ENCODE measurements around the gene WNT7A. TPM values are rescaled to one million over a fixed set of nuclear protein-coding genes. Genes with fewer than 3 reads are reported as not detected.

WNT7A gene
- total RNA-seq, 3 donors from 2014 or later, result not detected

DNA sequence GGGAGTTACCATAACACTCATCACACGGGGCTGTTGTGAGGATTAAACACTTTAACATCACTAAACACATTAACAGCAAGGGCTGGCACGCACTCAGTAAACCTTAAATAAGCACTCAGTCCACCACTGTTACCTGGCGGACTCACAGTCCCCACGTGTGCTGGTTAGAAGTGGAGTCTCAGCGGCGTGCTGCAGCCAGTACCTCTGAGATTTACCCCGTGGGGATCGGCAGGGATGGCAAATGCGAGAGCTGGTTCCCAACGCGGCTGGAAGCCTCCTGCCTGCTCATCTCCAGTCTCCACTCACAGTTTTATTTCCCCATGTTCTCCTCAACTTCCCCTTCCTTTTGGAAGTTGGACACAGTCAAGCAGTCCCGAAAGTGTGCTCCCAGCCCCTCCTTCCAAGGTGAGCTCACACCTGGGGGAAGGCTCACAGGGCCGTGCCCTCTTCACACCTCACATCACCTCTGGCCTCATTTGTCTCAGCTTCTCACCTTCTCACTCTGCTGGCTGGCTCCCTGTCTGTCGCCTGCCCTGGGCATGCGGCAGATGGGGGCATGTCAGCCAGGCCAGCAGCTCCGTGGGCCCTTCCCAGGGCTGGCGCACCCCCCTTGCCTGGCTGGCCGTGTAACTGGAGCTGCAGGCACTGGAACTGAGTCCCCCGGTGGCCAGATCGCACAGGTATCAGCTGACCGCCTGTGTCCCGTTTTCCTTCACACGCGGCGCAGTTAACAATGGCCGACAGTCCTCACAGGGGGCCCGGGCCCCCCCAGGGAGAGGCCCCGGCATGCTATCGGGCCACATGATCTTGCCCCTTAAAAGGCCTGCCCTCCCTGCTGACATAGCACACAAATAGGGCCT, 87.1 kb downstream of the WNT7A start:
- no peak overlapping the region for H3K27ac ChIP-seq

DNA sequence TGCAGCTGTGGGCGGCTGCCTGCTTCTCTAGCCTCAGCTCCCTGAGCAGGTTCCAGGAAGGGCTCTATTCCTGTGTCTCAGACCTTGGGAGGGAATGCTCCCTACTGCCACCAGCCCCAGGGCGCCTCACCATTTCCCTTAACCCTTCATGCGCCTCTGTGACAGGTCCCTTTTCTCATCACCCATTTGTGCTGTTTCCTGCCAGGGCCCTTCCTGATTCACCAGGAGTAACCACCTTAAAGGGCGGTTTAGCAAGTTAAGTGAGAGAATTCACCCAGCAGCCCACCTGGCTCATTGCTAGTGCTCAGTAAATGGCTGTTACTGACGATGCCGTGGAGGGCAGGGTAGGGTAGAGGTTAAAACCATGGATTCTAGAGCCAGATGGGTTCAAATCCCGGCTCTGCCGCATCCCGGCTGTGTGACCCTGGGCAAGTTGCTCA, 87.8 kb downstream of the WNT7A start:
- Histone ChIP-seq H3K9me3 (no peaks in the 10 kb centered on the region), H3K27me3 (peaks cover 0 to 36% of the 10 kb centered on the region in 2 donors), H3K4me3 (no peak overlapping the region), H3K27ac (no peak overlapping the region), H3K36me3 (no peaks in the 10 kb centered on the region), H3K4me1 (no peaks in the 10 kb centered on the region)
- TF ChIP-seq POLR2AphosphoS5 (IDR thresholded peaks at IDR 0.05) (no peak), POLR2A (IDR thresholded peaks at IDR 0.05) (no peak)
- TF ChIP-seq, protein P1, sequence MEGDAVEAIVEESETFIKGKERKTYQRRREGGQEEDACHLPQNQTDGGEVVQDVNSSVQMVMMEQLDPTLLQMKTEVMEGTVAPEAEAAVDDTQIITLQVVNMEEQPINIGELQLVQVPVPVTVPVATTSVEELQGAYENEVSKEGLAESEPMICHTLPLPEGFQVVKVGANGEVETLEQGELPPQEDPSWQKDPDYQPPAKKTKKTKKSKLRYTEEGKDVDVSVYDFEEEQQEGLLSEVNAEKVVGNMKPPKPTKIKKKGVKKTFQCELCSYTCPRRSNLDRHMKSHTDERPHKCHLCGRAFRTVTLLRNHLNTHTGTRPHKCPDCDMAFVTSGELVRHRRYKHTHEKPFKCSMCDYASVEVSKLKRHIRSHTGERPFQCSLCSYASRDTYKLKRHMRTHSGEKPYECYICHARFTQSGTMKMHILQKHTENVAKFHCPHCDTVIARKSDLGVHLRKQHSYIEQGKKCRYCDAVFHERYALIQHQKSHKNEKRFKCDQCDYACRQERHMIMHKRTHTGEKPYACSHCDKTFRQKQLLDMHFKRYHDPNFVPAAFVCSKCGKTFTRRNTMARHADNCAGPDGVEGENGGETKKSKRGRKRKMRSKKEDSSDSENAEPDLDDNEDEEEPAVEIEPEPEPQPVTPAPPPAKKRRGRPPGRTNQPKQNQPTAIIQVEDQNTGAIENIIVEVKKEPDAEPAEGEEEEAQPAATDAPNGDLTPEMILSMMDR (IDR thresholded peaks at IDR 0.05), result no peak
- intact Hi-C loops (cut with DNase I; ENCODE audit: low total_unique reads), result no loop called here
- DNase-seq (ENCODE audit: low spot score in 2 of 2), result no peak

More for the DNA sequence above, 87.1 kb downstream of the WNT7A start:
- no peak for DNase-seq (ENCODE audit: low spot score in 2 of 2)
- H3K4me3 ChIP-seq, result no peak overlapping the region
- intact Hi-C loops (cut with DNase I; ENCODE audit: low total_unique reads), result no loop called here
- peaks cover 0 to 36% of the 10 kb centered on the region in 2 donors for H3K27me3 ChIP-seq
- H3K4me1 ChIP-seq, result no peaks in the 10 kb centered on the region
- no peaks in the 10 kb centered on the region for H3K36me3 ChIP-seq
- H3K9me3 ChIP-seq, result no peaks in the 10 kb centered on the region
- TF ChIP-seq POLR2A (IDR thresholded peaks at IDR 0.05) (no peak), POLR2AphosphoS5 (IDR thresholded peaks at IDR 0.05) (no peak)
- TF ChIP-seq, protein P1 (IDR thresholded peaks at IDR 0.05), result no peak

DNA sequence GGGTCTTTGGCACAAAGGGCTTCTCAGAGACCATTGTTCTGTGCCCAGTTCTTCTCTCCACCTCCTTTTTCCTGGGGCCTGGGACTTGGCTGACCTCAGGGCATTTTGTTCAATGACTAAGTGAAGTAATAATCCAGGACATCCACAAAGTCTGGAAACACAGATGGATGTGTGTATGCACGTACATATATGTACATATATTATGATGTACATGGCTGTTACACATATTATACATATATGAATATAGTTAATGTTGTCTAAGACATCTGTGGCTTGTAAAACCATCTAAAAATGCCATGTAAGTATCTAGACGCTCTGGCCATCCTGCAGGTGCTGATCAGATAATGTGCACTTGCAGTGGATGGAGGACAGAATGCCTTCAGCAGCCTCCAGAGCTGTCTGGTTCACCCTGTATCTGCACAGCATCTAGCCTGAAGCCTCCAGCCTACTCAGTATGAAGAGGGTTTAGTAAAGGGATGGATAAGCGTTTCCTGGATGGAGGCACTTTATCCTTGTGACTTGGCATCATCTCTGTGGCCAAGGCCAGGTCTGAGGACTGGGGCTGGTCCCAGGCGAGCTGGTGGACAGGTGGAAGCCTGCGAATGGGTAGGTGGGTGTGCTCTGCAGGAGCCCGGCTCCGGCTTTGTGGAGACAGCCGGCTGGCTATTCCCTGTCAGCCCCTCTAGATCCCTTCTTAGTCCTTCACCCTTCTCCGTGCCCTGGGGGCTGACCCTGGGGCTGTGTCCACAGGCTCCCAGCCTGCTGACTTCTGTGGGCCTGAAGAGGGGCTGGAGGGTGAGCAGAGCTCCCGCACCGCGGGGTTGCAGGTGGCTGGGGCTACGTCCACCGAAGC, 88.4 kb downstream of the WNT7A start:
- Histone ChIP-seq H3K4me1 (no peaks in the 10 kb centered on the region), H3K4me3 (no peak overlapping the region), H3K9me3 (no peaks in the 10 kb centered on the region), H3K36me3 (no peaks in the 10 kb centered on the region), H3K27me3 (peaks cover 0 to 36% of the 10 kb centered on the region in 2 donors), H3K27ac (no peak overlapping the region)
- intact Hi-C loops (cut with DNase I; ENCODE audit: low total_unique reads), result no loop called here
- DNase-seq (ENCODE audit: low spot score in 2 of 2), result no peak
- no peak for TF ChIP-seq POLR2A (IDR thresholded peaks at IDR 0.05)
- no peak for TF ChIP-seq POLR2AphosphoS5 (IDR thresholded peaks at IDR 0.05)

DNA sequence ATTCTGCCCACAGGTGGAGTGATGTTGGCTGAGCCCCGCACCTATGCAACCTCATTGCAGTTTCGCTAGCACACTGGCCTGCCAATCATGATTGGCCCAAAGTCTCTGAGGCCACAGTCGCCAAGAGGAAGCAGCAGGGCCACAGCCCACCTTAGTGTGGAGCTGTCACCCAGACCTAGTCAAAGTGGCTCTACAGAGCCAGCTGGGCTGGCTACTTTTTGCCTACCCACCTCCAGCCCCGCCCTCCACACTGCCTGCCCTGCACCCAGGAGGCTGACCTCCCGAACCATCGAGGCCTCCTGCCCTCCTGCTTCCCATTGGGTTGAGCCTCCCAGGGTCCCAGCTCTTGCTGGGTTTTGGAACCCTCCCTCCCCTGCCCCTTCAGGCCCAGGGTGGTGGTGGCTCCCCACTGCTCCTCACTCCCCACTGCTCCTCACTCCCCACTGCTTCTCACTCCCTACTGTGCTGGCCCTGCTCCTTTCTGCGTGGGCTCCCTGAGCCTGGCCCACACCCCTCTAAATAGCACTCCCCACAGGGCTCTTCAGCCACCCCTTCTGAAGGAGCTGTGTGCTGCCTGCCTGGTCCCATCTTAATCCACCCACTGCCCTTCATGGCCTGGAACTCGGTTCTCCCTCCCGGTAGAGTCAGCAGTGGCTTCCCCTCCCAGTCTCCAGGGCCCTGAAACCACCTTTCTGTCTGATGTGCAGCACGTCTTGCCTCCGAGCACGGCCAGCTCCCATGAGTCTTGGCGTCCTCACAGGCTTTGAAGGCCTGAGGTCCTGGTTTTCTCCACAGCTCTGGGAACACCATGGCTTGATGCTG, 89.3 kb downstream of the WNT7A start:
- no peak overlapping the region for H3K27ac ChIP-seq
- H3K9me3 ChIP-seq, result no peaks in the 10 kb centered on the region
- no peaks in the 10 kb centered on the region for H3K4me1 ChIP-seq
- H3K4me3 ChIP-seq, result no peak overlapping the region
- TF ChIP-seq POLR2AphosphoS5 (IDR thresholded peaks at IDR 0.05), result no peak
- TF ChIP-seq POLR2A (IDR thresholded peaks at IDR 0.05), result no peak
- TF ChIP-seq, protein P1 (IDR thresholded peaks at IDR 0.05), result no peak
- DNase-seq (ENCODE audit: low spot score in 2 of 2), result no peak
- intact Hi-C loops (cut with DNase I; ENCODE audit: low total_unique reads), result no loop called here
- peaks cover 0 to 36% of the 10 kb centered on the region in 2 donors for H3K27me3 ChIP-seq
- no peaks in the 10 kb centered on the region for H3K36me3 ChIP-seq

All from breast epithelium (tissue), 4 donors.